Measurements from ENCODE around the gene PACC1.

DNA sequence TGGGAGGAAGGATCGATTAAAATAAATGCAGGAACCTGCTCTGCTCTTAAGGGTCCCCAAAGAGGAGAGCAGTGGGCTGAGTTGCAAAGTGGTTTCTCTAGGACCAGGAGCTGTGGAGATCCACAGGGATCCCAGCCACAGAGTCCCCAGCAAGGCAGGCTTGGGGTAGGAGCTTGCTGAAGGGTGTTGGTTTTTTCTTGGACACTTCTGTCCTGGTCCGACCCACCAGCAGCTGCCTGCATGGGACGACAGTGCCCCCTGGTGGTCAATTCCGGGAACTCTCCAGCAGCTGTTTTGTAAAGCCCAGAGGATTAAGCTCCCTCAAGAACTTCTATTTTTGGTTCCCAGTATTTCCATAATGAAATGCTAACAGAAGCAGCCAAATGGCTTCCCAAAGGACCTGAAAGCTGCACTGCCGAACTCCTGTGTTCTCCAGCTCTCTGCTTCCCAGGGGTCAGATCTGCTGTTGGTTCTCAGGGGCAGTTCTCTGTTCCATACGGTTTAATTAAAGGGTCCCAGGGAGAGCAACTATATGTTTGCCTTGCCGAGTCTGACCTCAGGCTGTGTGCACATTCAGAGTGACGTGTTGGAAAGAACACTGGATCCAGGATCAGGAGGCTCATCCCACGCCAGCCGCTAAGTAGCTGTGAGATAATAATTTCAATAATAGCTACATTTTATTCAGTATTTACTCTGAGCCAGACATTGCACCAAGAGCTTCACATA lies 41.3 kb upstream of the PACC1 start:
- no peak for TF ChIP-seq POLR2A (IDR thresholded peaks at IDR 0.05)
- TF ChIP-seq, protein P1, sequence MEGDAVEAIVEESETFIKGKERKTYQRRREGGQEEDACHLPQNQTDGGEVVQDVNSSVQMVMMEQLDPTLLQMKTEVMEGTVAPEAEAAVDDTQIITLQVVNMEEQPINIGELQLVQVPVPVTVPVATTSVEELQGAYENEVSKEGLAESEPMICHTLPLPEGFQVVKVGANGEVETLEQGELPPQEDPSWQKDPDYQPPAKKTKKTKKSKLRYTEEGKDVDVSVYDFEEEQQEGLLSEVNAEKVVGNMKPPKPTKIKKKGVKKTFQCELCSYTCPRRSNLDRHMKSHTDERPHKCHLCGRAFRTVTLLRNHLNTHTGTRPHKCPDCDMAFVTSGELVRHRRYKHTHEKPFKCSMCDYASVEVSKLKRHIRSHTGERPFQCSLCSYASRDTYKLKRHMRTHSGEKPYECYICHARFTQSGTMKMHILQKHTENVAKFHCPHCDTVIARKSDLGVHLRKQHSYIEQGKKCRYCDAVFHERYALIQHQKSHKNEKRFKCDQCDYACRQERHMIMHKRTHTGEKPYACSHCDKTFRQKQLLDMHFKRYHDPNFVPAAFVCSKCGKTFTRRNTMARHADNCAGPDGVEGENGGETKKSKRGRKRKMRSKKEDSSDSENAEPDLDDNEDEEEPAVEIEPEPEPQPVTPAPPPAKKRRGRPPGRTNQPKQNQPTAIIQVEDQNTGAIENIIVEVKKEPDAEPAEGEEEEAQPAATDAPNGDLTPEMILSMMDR (IDR thresholded peaks at IDR 0.05): peak; percentile 92 to 98 (median 93)

All from body of pancreas (tissue), 4 donors.